ENCODE measurements around the gene PTRH1.

PTRH1 gene

GRCh38 chr9:127710204-127710783 lies 5.2 kb downstream of the PTRH1 start:
- Histone ChIP-seq H3K9ac (ENCODE audit: low read depth, low read length, poor library complexity, severe bottlenecking) (no peak overlapping the region), H3K79me2 (ENCODE audit: insufficient read depth, low read length) (no peaks in the 10 kb centered on the region), H3K36me3 (ENCODE audit: insufficient read depth, low read length) (no peaks in the 10 kb centered on the region), H3K9me3 (ENCODE audit: insufficient read depth, low read depth, low read length) (no peaks in the 10 kb centered on the region), H3K4me3 (ENCODE audit: low read length, poor library complexity, severe bottlenecking) (no peak overlapping the region), H4K20me1 (ENCODE audit: insufficient read depth, low read length, poor library complexity, severe bottlenecking) (no peaks in the 10 kb centered on the region), H3K4me1 (ENCODE audit: insufficient read depth, low read length, poor library complexity, severe bottlenecking) (peaks cover 30% of the 10 kb centered on the region), H3K9me2 (replicated peaks; ENCODE audit: low read depth, low read length) (no peaks in the 10 kb centered on the region), H3K4me2 (ENCODE audit: low read depth, low read length, poor library complexity, severe bottlenecking) (peak overlapping the region; percentile 62), H3F3A (ENCODE audit: low read depth) (no peaks in the 10 kb centered on the region), H3K27me3 (ENCODE audit: insufficient read depth, low read length, poor library complexity, severe bottlenecking) (no peaks in the 10 kb centered on the region), H2AFZ (ENCODE audit: low read length) (no peak overlapping the region)
- TF ChIP-seq CTCF (conservative IDR thresholded peaks at IDR 0.05; ENCODE audit: low read length), result no peak

GRCh38 chr9:127708952-127709587 lies 6.4 kb downstream of the PTRH1 start:
- Histone ChIP-seq H3K27me3 (ENCODE audit: insufficient read depth, low read length, poor library complexity, severe bottlenecking) (no peaks in the 10 kb centered on the region), H3K4me1 (ENCODE audit: insufficient read depth, low read length, poor library complexity, severe bottlenecking) (peaks cover 26% of the 10 kb centered on the region), H3F3A (ENCODE audit: low read depth) (no peaks in the 10 kb centered on the region), H3K79me2 (ENCODE audit: insufficient read depth, low read length) (no peaks in the 10 kb centered on the region), H3K9me2 (replicated peaks; ENCODE audit: low read depth, low read length) (no peaks in the 10 kb centered on the region), H4K20me1 (ENCODE audit: insufficient read depth, low read length, poor library complexity, severe bottlenecking) (no peaks in the 10 kb centered on the region), H3K9ac (ENCODE audit: low read depth, low read length, poor library complexity, severe bottlenecking) (no peak overlapping the region), H3K4me3 (ENCODE audit: low read length, poor library complexity, severe bottlenecking) (no peak overlapping the region), H2AFZ (ENCODE audit: low read length) (no peak overlapping the region), H3K9me3 (ENCODE audit: insufficient read depth, low read depth, low read length) (no peaks in the 10 kb centered on the region), H3K36me3 (ENCODE audit: insufficient read depth, low read length) (no peaks in the 10 kb centered on the region), H3K4me2 (ENCODE audit: low read depth, low read length, poor library complexity, severe bottlenecking) (no peak overlapping the region)
- no peak for TF ChIP-seq CTCF (conservative IDR thresholded peaks at IDR 0.05; ENCODE audit: low read length)
- TF ChIP-seq EZH2phosphoT487 (IDR thresholded peaks at IDR 0.05; ENCODE audit: borderline replicate concordance), result no peak

- H3K9ac ChIP-seq (ENCODE audit: low read depth, low read length, poor library complexity, severe bottlenecking), result no peak overlapping the region
- H3K36me3 ChIP-seq (ENCODE audit: insufficient read depth, low read length), result no peaks in the 10 kb centered on the region
- H3K4me1 ChIP-seq (ENCODE audit: insufficient read depth, low read length, poor library complexity, severe bottlenecking), result peaks cover 26% of the 10 kb centered on the region
- H2AFZ ChIP-seq (ENCODE audit: low read length), result no peak overlapping the region
- H3K4me2 ChIP-seq (ENCODE audit: low read depth, low read length, poor library complexity, severe bottlenecking), result no peak overlapping the region
- TF ChIP-seq EZH2phosphoT487 (IDR thresholded peaks at IDR 0.05; ENCODE audit: borderline replicate concordance), result no peak
- TF ChIP-seq CTCF (conservative IDR thresholded peaks at IDR 0.05; ENCODE audit: low read length), result peak; percentile 35
- no peaks in the 10 kb centered on the region for H3K79me2 ChIP-seq (ENCODE audit: insufficient read depth, low read length)
- H3K4me3 ChIP-seq (ENCODE audit: low read length, poor library complexity, severe bottlenecking), result no peak overlapping the region
- H4K20me1 ChIP-seq (ENCODE audit: insufficient read depth, low read length, poor library complexity, severe bottlenecking), result no peaks in the 10 kb centered on the region
- no peaks in the 10 kb centered on the region for H3K27me3 ChIP-seq (ENCODE audit: insufficient read depth, low read length, poor library complexity, severe bottlenecking)
- H3F3A ChIP-seq (ENCODE audit: low read depth), result no peaks in the 10 kb centered on the region
- H3K9me2 ChIP-seq (replicated peaks; ENCODE audit: low read depth, low read length), result no peaks in the 10 kb centered on the region
- H3K9me3 ChIP-seq (ENCODE audit: insufficient read depth, low read depth, low read length), result no peaks in the 10 kb centered on the region
Measured at GRCh38 chr9:127707766-127708165, 7.7 kb downstream of the PTRH1 start.

Data from Loucy (cell line).